GM21786 (cell line): ENCODE measurements around the gene SPECC1L.

Experiments used
- ATAC-seq: cut with Tn5 transposase; IDR thresholded peaks from one replicate; pipeline ENCODE4 v1.9.1; 2021; ENCODE audit not compliant: unreplicated experiment

Gene SPECC1L

GRCh38 chr22:24319451-24319850 is 48.8 kb downstream of the SPECC1L start:
- no peak for ATAC-seq

GRCh38 chr22:24321999-24322398 is 51.4 kb downstream of the SPECC1L start:
- ATAC-seq: no peak

GRCh38 chr22:24322522-24322921 is 51.9 kb downstream of the SPECC1L start:
- no peak for ATAC-seq

- ATAC-seq: no peak
Observed at GRCh38 chr22:24323233-24323632, 52.6 kb downstream of the SPECC1L start.

- no peak for ATAC-seq
Observed at GRCh38 chr22:24323695-24324094, 53.1 kb downstream of the SPECC1L start.

- ATAC-seq: no peak
Observed at GRCh38 chr22:24324137-24324536, 53.5 kb downstream of the SPECC1L start.

GRCh38 chr22:24325105-24325757 is 54.6 kb downstream of the SPECC1L start:
- ATAC-seq: no peak

- no peak for ATAC-seq
Observed at GRCh38 chr22:24326266-24326665, 55.6 kb downstream of the SPECC1L start.

GRCh38 chr22:24327832-24328231 is 57.2 kb downstream of the SPECC1L start:
- ATAC-seq: no peak

- ATAC-seq: no peak
Observed at GRCh38 chr22:24329453-24329852, 58.8 kb downstream of the SPECC1L start.

- ATAC-seq: no peak
Observed at GRCh38 chr22:24330636-24331035, 60.0 kb downstream of the SPECC1L start.

GRCh38 chr22:24331468-24332440 is 61.1 kb downstream of the SPECC1L start:
- ATAC-seq: no peak

- ATAC-seq: no peak
Observed at GRCh38 chr22:24333301-24333700, 62.7 kb downstream of the SPECC1L start.

GRCh38 chr22:24335496-24335895 is 64.9 kb downstream of the SPECC1L start:
- no peak for ATAC-seq

- no peak for ATAC-seq
Observed at GRCh38 chr22:24337894-24338645, 67.4 kb downstream of the SPECC1L start.

- no peak for ATAC-seq
Observed at GRCh38 chr22:24338726-24339451, 68.3 kb downstream of the SPECC1L start.

- ATAC-seq: no peak
Observed at GRCh38 chr22:24339452-24339747, 68.8 kb downstream of the SPECC1L start.

- ATAC-seq: no peak
Observed at GRCh38 chr22:24341627-24342026, 71.0 kb downstream of the SPECC1L start.

- no peak for ATAC-seq
Observed at GRCh38 chr22:24350627-24351026, 80.0 kb downstream of the SPECC1L start.

- ATAC-seq: no peak
Observed at GRCh38 chr22:24353121-24353520, 82.5 kb downstream of the SPECC1L start.

- ATAC-seq: no peak
Observed at GRCh38 chr22:24355574-24355973, 84.9 kb downstream of the SPECC1L start.
